GM23338 (cell line): ENCODE data around the gene ZCCHC8. TPM values are rescaled to one million over a fixed set of nuclear protein-coding genes. Genes with fewer than 3 reads are reported as not detected.

Experiments used
- ATAC-seq: fragments of 200-7000 bp; cut with Tn5 transposase; 3 replicates; pipeline ENCODE4 v1.9.1; 2020
- DNase-seq: peaks from one replicate; pipeline ENCODE4 v3.0.0-alpha.2; 2015; ENCODE audit warnings: low spot score
- H2AFZ ChIP-seq: fragments of 200-600 bp; sonication (generic); 2 replicates; pipeline ENCODE4 v1.8.0; 2016; ENCODE audit warnings: antibody characterized with exemption, mild to moderate bottlenecking, moderate library complexity
- H3F3A ChIP-seq: fragments of 200-600 bp; sonication (generic); replicated peaks from 2 replicates; pipeline ENCODE4 v1.8.0; 2017; ENCODE audit warnings: antibody characterized with exemption, mixed run types, low read depth
- H3K27ac ChIP-seq: fragments of 200-600 bp; sonication (generic); 2 replicates; pipeline ENCODE4 v1.6.1; 2016; ENCODE audit warnings: low read depth
- H3K27me3 ChIP-seq: fragments of 200-600 bp; sonication (generic); 2 replicates; pipeline ENCODE4 v1.8.0; 2016; ENCODE audit warnings: mild to moderate bottlenecking, mixed run types, moderate library complexity; ENCODE audit not compliant: insufficient read depth
- H3K36me3 ChIP-seq: fragments of 200-600 bp; sonication (generic); 2 replicates; pipeline ENCODE4 v1.8.0; 2016; ENCODE audit warnings: mild to moderate bottlenecking; ENCODE audit not compliant: insufficient read depth
- H3K4me1 ChIP-seq: fragments of 200-600 bp; sonication (generic); 2 replicates; pipeline ENCODE4 v1.8.0; 2016; ENCODE audit warnings: mild to moderate bottlenecking, moderate library complexity; ENCODE audit not compliant: insufficient read depth
- H3K4me2 ChIP-seq: fragments of 200-600 bp; sonication (generic); 2 replicates; pipeline ENCODE4 v1.7.1; 2017; ENCODE audit warnings: mixed run types
- H3K4me3 ChIP-seq: fragments of 200-600 bp; sonication (generic); 2 replicates; pipeline ENCODE4 v1.6.1; 2016; ENCODE audit warnings: mixed run types
- H3K79me2 ChIP-seq: fragments of 200-600 bp; sonication (generic); replicated peaks from 2 replicates; pipeline ENCODE4 v1.8.0; 2017; ENCODE audit warnings: mild to moderate bottlenecking; ENCODE audit not compliant: insufficient read depth
- H3K9me2 ChIP-seq: fragments of 200-600 bp; sonication (generic); 2 replicates; pipeline ENCODE4 v1.8.0; 2017; ENCODE audit not compliant: insufficient read depth
- H4K20me1 ChIP-seq: fragments of 200-600 bp; sonication (generic); replicated peaks from 2 replicates; pipeline ENCODE4 v1.8.0; 2017; ENCODE audit warnings: mild to moderate bottlenecking; ENCODE audit not compliant: insufficient read depth
- H3K27ac Mint-ChIP-seq: 2 replicates; pipeline ENCODE4 v1.8.0; 2020; ENCODE audit warnings: inconsistent platforms, mild to moderate bottlenecking, moderate library complexity, mixed read lengths
- H3K27me3 Mint-ChIP-seq: 3 replicates; pipeline ENCODE4 v1.8.0; 2022; ENCODE audit warnings: low read depth, mild to moderate bottlenecking, moderate library complexity, mixed read lengths, inconsistent platforms; ENCODE audit not compliant: insufficient read depth, poor library complexity
- H3K36me3 Mint-ChIP-seq: 3 replicates; pipeline ENCODE4 v1.8.0; 2021; ENCODE audit warnings: low read depth, mild to moderate bottlenecking, inconsistent platforms, moderate library complexity, mixed read lengths
- H3K4me1 Mint-ChIP-seq: 3 replicates; pipeline ENCODE4 v1.8.0; 2020; ENCODE audit warnings: mild to moderate bottlenecking, inconsistent platforms, mixed read lengths
- H3K4me3 Mint-ChIP-seq: 3 replicates; pipeline ENCODE4 v1.8.0; 2021; ENCODE audit warnings: moderate library complexity, mild to moderate bottlenecking, inconsistent platforms, mixed read lengths
- H3K9me3 Mint-ChIP-seq: 3 replicates; pipeline ENCODE4 v1.8.0; 2020; ENCODE audit warnings: moderate library complexity, mild to moderate bottlenecking, inconsistent platforms, mixed read lengths
- CREB1 ChIP-seq: fragments of 250-450 bp; sonication (Bioruptor Pico); IDR thresholded peaks from 2 replicates; pipeline ENCODE4 v1.5.0; 2020; ENCODE audit warnings: low read depth, mild to moderate bottlenecking, moderate library complexity
- EZH2 ChIP-seq: fragments of 200-600 bp; sonication (generic); IDR thresholded peaks from one replicate; pipeline ENCODE4 v1.8.0; 2017; ENCODE audit warnings: antibody characterized with exemption, mild to moderate bottlenecking, low read depth; ENCODE audit not compliant: unreplicated experiment
- EZH2phosphoT487 ChIP-seq: fragments of 200-600 bp; sonication (generic); IDR thresholded peaks from one replicate; pipeline ENCODE4 v1.8.1; 2018; ENCODE audit warnings: antibody characterized with exemption; ENCODE audit not compliant: unreplicated experiment
- NANOG ChIP-seq: IDR thresholded peaks from 2 replicates; pipeline ENCODE4 v1.6.1; 2016; ENCODE audit warnings: antibody characterized with exemption, borderline replicate concordance
- POLR2AphosphoS5 ChIP-seq: IDR thresholded peaks from 2 replicates; pipeline ENCODE4 v1.6.1; 2016; ENCODE audit warnings: antibody characterized with exemption, low read depth
- STAT1 ChIP-seq: IDR thresholded peaks from one replicate; pipeline ENCODE4 v1.6.1; 2016; ENCODE audit warnings: antibody characterized with exemption; ENCODE audit not compliant: unreplicated experiment
- ZNF114 ChIP-seq: fragments of 250-450 bp; sonication (Bioruptor Pico); IDR thresholded peaks from 2 replicates; pipeline ENCODE4 v1.5.0; 2020; ENCODE audit warnings: mild to moderate bottlenecking, moderate library complexity
- ZNF331 ChIP-seq: fragments of 250-450 bp; sonication (Bioruptor Pico); IDR thresholded peaks from 2 replicates; pipeline ENCODE4 v1.5.0; 2020; ENCODE audit warnings: low read depth, mild to moderate bottlenecking, moderate library complexity
- polyA plus RNA-seq: library from polyadenylated mRNA; unstranded; fragments of >200 nt; fragmentation: Nextera tagmentation; extraction: Ambion mirVana; gene quantifications from 2 replicates; pipeline ENCODE4 v1.2.1, GENCODE V29; 2016
- total RNA-seq: library from RNA; depleted of rRNA; stranded (reverse); fragments of >200 nt; shearing (Covaris generic); gene quantifications from 2 replicates; pipeline ENCODE4 v1.2.3, GENCODE V29; 2014
- TF ChIP-seq, protein P1 (sequence below): IDR thresholded peaks from 2 replicates; pipeline ENCODE4 v1.6.1; 2016; ENCODE audit warnings: antibody characterized with exemption
- TF ChIP-seq, protein P2 (sequence below), 2 experiments: fragments of 200-600 bp in 1 of 2; sonication (generic) in 1 of 2; conservative IDR thresholded peaks; 2 replicates each; pipeline versions ENCODE4 v1.5.1 to v1.6.1; 2016 to 2017; ENCODE audit warnings: antibody characterized with exemption in 2 of 2, low read depth in 2 of 2, mild to moderate bottlenecking in 2 of 2, moderate library complexity in 1 of 2
- TF ChIP-seq, protein P3 (sequence below): IDR thresholded peaks from one replicate; pipeline ENCODE4 v1.6.1; 2018; ENCODE audit warnings: antibody characterized with exemption; ENCODE audit not compliant: unreplicated experiment
- TF ChIP-seq, protein P4 (sequence below): fragments of 250-450 bp; sonication (Bioruptor Pico); IDR thresholded peaks from 2 replicates; pipeline ENCODE4 v1.5.0; 2020; ENCODE audit warnings: mild to moderate bottlenecking, moderate library complexity

Gene ZCCHC8
- total and polyA plus RNA-seq, 2 experiments from 2014 or later = 23.9 to 39.0 TPM

DNA sequence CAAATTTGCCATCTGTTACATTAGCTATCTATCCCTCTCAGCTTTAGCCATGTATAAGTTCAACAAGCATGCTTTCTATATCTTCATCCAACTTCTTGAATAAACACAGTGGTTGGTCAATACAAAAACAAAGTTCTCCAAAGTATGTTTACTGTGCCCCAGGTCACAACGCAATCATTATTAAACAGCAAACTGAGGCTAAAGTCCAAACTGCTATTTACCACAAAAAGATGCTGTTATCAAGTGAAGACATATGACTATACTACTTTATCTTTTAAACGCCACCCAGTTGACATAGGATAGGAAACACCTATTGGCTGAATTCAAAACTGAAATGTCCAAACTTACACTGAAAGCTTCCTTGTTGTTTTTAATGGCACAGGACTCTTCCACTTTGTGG is 11.7 kb downstream of the ZCCHC8 start:
- Mint-ChIP-seq H3K4me3 (no peak overlapping the region), H3K4me1 (no peaks in the 10 kb centered on the region), H3K27me3 (no peaks in the 10 kb centered on the region), H3K36me3 (peaks cover 73% of the 10 kb centered on the region), H3K27ac (no peak overlapping the region), H3K9me3 (no peaks in the 10 kb centered on the region)
- ATAC-seq (no peak), DNase-seq (no peak)
- Histone ChIP-seq H3K9me2 (no peaks in the 10 kb centered on the region), H3K36me3 (peaks cover 48% of the 10 kb centered on the region), H3K27me3 (no peaks in the 10 kb centered on the region), H3K27ac (no peak overlapping the region), H4K20me1 (peaks cover 17% of the 10 kb centered on the region; the same call in 1 of the 2 replicates), H2AFZ (no peak overlapping the region), H3K4me2 (no peak overlapping the region), H3F3A (no peaks in the 10 kb centered on the region), H3K79me2 (peaks cover 10% of the 10 kb centered on the region; the same call in 1 of the 2 replicates), H3K4me3 (no peak overlapping the region), H3K4me1 (no peaks in the 10 kb centered on the region)
- no peak for TF ChIP-seq ZNF114 (CRISPR knock-in tag)
- TF ChIP-seq NANOG = no peak
- no peak for TF ChIP-seq EZH2
- no peak for TF ChIP-seq STAT1
- TF ChIP-seq, protein P1, sequence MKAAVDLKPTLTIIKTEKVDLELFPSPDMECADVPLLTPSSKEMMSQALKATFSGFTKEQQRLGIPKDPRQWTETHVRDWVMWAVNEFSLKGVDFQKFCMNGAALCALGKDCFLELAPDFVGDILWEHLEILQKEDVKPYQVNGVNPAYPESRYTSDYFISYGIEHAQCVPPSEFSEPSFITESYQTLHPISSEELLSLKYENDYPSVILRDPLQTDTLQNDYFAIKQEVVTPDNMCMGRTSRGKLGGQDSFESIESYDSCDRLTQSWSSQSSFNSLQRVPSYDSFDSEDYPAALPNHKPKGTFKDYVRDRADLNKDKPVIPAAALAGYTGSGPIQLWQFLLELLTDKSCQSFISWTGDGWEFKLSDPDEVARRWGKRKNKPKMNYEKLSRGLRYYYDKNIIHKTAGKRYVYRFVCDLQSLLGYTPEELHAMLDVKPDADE = no peak
- no peak for TF ChIP-seq ZNF331 (CRISPR knock-in tag)
- TF ChIP-seq, protein P2, sequence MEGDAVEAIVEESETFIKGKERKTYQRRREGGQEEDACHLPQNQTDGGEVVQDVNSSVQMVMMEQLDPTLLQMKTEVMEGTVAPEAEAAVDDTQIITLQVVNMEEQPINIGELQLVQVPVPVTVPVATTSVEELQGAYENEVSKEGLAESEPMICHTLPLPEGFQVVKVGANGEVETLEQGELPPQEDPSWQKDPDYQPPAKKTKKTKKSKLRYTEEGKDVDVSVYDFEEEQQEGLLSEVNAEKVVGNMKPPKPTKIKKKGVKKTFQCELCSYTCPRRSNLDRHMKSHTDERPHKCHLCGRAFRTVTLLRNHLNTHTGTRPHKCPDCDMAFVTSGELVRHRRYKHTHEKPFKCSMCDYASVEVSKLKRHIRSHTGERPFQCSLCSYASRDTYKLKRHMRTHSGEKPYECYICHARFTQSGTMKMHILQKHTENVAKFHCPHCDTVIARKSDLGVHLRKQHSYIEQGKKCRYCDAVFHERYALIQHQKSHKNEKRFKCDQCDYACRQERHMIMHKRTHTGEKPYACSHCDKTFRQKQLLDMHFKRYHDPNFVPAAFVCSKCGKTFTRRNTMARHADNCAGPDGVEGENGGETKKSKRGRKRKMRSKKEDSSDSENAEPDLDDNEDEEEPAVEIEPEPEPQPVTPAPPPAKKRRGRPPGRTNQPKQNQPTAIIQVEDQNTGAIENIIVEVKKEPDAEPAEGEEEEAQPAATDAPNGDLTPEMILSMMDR (conservative IDR thresholded peaks at IDR 0.05; ENCODE audit: low read depth in 2 of 2) = no peak
- TF ChIP-seq, protein P3, sequence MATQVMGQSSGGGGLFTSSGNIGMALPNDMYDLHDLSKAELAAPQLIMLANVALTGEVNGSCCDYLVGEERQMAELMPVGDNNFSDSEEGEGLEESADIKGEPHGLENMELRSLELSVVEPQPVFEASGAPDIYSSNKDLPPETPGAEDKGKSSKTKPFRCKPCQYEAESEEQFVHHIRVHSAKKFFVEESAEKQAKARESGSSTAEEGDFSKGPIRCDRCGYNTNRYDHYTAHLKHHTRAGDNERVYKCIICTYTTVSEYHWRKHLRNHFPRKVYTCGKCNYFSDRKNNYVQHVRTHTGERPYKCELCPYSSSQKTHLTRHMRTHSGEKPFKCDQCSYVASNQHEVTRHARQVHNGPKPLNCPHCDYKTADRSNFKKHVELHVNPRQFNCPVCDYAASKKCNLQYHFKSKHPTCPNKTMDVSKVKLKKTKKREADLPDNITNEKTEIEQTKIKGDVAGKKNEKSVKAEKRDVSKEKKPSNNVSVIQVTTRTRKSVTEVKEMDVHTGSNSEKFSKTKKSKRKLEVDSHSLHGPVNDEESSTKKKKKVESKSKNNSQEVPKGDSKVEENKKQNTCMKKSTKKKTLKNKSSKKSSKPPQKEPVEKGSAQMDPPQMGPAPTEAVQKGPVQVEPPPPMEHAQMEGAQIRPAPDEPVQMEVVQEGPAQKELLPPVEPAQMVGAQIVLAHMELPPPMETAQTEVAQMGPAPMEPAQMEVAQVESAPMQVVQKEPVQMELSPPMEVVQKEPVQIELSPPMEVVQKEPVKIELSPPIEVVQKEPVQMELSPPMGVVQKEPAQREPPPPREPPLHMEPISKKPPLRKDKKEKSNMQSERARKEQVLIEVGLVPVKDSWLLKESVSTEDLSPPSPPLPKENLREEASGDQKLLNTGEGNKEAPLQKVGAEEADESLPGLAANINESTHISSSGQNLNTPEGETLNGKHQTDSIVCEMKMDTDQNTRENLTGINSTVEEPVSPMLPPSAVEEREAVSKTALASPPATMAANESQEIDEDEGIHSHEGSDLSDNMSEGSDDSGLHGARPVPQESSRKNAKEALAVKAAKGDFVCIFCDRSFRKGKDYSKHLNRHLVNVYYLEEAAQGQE = no peak
- TF ChIP-seq EZH2phosphoT487 = no peak
- no peak for TF ChIP-seq CREB1 (CRISPR knock-in tag)
- TF ChIP-seq, protein P4, sequence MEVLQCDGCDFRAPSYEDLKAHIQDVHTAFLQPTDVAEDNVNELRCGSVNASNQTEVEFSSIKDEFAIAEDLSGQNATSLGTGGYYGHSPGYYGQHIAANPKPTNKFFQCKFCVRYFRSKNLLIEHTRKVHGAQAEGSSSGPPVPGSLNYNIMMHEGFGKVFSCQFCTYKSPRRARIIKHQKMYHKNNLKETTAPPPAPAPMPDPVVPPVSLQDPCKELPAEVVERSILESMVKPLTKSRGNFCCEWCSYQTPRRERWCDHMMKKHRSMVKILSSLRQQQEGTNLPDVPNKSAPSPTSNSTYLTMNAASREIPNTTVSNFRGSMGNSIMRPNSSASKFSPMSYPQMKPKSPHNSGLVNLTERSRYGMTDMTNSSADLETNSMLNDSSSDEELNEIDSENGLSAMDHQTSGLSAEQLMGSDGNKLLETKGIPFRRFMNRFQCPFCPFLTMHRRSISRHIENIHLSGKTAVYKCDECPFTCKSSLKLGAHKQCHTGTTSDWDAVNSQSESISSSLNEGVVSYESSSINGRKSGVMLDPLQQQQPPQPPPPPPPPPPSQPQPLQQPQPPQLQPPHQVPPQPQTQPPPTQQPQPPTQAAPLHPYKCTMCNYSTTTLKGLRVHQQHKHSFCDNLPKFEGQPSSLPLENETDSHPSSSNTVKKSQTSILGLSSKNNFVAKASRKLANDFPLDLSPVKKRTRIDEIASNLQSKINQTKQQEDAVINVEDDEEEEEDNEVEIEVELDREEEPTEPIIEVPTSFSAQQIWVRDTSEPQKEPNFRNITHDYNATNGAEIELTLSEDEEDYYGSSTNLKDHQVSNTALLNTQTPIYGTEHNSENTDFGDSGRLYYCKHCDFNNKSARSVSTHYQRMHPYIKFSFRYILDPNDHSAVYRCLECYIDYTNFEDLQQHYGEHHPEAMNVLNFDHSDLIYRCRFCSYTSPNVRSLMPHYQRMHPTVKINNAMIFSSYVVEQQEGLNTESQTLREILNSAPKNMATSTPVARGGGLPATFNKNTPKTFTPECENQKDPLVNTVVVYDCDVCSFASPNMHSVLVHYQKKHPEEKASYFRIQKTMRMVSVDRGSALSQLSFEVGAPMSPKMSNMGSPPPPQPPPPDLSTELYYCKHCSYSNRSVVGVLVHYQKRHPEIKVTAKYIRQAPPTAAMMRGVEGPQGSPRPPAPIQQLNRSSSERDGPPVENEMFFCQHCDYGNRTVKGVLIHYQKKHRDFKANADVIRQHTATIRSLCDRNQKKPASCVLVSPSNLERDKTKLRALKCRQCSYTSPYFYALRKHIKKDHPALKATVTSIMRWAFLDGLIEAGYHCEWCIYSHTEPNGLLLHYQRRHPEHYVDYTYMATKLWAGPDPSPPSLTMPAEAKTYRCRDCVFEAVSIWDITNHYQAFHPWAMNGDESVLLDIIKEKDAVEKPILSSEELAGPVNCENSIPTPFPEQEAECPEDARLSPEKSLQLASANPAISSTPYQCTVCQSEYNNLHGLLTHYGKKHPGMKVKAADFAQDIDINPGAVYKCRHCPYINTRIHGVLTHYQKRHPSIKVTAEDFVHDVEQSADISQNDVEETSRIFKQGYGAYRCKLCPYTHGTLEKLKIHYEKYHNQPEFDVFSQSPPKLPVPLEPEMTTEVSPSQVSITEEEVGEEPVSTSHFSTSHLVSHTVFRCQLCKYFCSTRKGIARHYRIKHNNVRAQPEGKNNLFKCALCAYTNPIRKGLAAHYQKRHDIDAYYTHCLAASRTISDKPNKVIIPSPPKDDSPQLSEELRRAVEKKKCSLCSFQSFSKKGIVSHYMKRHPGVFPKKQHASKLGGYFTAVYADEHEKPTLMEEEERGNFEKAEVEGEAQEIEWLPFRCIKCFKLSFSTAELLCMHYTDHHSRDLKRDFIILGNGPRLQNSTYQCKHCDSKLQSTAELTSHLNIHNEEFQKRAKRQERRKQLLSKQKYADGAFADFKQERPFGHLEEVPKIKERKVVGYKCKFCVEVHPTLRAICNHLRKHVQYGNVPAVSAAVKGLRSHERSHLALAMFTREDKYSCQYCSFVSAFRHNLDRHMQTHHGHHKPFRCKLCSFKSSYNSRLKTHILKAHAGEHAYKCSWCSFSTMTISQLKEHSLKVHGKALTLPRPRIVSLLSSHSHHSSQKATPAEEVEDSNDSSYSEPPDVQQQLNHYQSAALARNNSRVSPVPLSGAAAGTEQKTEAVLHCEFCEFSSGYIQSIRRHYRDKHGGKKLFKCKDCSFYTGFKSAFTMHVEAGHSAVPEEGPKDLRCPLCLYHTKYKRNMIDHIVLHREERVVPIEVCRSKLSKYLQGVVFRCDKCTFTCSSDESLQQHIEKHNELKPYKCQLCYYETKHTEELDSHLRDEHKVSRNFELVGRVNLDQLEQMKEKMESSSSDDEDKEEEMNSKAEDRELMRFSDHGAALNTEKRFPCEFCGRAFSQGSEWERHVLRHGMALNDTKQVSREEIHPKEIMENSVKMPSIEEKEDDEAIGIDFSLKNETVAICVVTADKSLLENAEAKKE (CRISPR knock-in tag) = no peak
- no peak for TF ChIP-seq POLR2AphosphoS5
